CD4-positive, alpha-beta memory T cell (primary cell): ENCODE results near the gene FAM131A. TPM values are rescaled to one million over a fixed set of nuclear protein-coding genes. Genes with fewer than 3 reads are reported as not detected.
A peak's percentile ranks its signal among the peaks of the same experiment; 100 is the strongest.

Source experiments
- CTCF ChIA-PET: fragments of 350-600 bp; sonication (Branson Sonifier 250); formaldehyde crosslinking; loops from one replicate; lab custom pipeline; 2021; ENCODE audit warnings: inconsistent platforms; ENCODE audit not compliant: partially characterized antibody; lab: Charles Lee
- POLR2A ChIA-PET: fragments of 350-600 bp; sonication (Branson Sonifier 250); formaldehyde crosslinking; loops from one replicate; lab custom pipeline; 2021; ENCODE audit not compliant: partially characterized antibody; lab: Charles Lee
- DNase-seq, 5 donors: peaks; one replicate each; pipeline versions ENCODE4 v3.0.0 to v3.0.0-alpha.2; 2020 to 2022; ENCODE audit warnings: mixed read lengths in 1 of 5
- H3K27ac ChIP-seq: one replicate; pipeline ENCODE4 v1.7.0; 2013; ENCODE audit warnings: low read depth, low read length
- H3K27me3 ChIP-seq: 2 replicates; pipeline ENCODE4 v1.7.0; 2013; ENCODE audit warnings: mild to moderate bottlenecking, low read length, moderate library complexity; ENCODE audit not compliant: insufficient read depth
- H3K36me3 ChIP-seq: 2 replicates; pipeline ENCODE4 v1.7.0; 2013; ENCODE audit warnings: mild to moderate bottlenecking, low read length, moderate library complexity; ENCODE audit not compliant: insufficient read depth
- H3K4me1 ChIP-seq: 2 replicates; pipeline ENCODE4 v1.7.0; 2013; ENCODE audit warnings: mild to moderate bottlenecking, low read length, moderate library complexity; ENCODE audit not compliant: insufficient read depth
- H3K4me3 ChIP-seq, 2 donors: one replicate each; pipeline ENCODE4 v1.7.0; 2013; ENCODE audit warnings: low read length in 2 of 2, mild to moderate bottlenecking in 1 of 2
- H3K9me3 ChIP-seq, 2 donors: one replicate each; pipeline ENCODE4 v1.7.0; 2013; ENCODE audit warnings: low read length in 2 of 2, control low read depth in 1 of 2; ENCODE audit not compliant: control insufficient read depth in 1 of 2
- H3K27ac Mint-ChIP-seq, 7 donors: one replicate each; pipeline ENCODE4 v1.8.0; 2020 to 2021; ENCODE audit warnings: mixed read lengths in 7 of 7, mild to moderate bottlenecking in 6 of 7, inconsistent platforms in 3 of 7, moderate library complexity in 3 of 7
- H3K27me3 Mint-ChIP-seq, 2 donors: one replicate each; pipeline ENCODE4 v1.8.0; 2020 to 2021; ENCODE audit warnings: mixed read lengths in 2 of 2
- H3K36me3 Mint-ChIP-seq, 2 donors: one replicate each; pipeline ENCODE4 v1.8.0; 2020 to 2021; ENCODE audit warnings: mixed read lengths in 2 of 2, inconsistent platforms in 1 of 2, mild to moderate bottlenecking in 1 of 2
- H3K4me1 Mint-ChIP-seq, 4 donors: one replicate each; pipeline ENCODE4 v1.8.0; 2020 to 2021; ENCODE audit warnings: mixed read lengths in 4 of 4, mild to moderate bottlenecking in 1 of 4
- H3K4me3 Mint-ChIP-seq, 8 donors: one replicate each; pipeline ENCODE4 v1.8.0; 2020 to 2021; ENCODE audit warnings: mixed read lengths in 8 of 8, mild to moderate bottlenecking in 7 of 8, moderate library complexity in 6 of 8, inconsistent platforms in 3 of 8
- H3K9me3 Mint-ChIP-seq, 8 donors: one replicate each; pipeline ENCODE4 v1.8.0; 2020 to 2021; ENCODE audit warnings: mixed read lengths in 8 of 8, mild to moderate bottlenecking in 5 of 8, inconsistent platforms in 3 of 8, moderate library complexity in 1 of 8
- intact Hi-C: fragments of 100-400 bp; cut with micrococcal nuclease; formaldehyde crosslinking; loops from one replicate; pipeline ENCODE4 v1.15.1; 2023
- polyA plus RNA-seq, 2 donors: library from polyadenylated mRNA; unstranded; fragments of 300-500 nt; fragmentation: Illumina TruSeq; gene quantifications; one replicate each; pipeline ENCODE4 v1.2.3, GENCODE V29; 2021
- total RNA-seq, 2 experiments: library from RNA; stranded (reverse); gene quantifications; one replicate each; pipeline ENCODE4 v1.2.3, GENCODE V29; 2021

Gene FAM131A
- total and polyA plus RNA-seq, 4 experiments from 2014 or later, result 1.1 to 10.0 (median 5.3) TPM

DNA sequence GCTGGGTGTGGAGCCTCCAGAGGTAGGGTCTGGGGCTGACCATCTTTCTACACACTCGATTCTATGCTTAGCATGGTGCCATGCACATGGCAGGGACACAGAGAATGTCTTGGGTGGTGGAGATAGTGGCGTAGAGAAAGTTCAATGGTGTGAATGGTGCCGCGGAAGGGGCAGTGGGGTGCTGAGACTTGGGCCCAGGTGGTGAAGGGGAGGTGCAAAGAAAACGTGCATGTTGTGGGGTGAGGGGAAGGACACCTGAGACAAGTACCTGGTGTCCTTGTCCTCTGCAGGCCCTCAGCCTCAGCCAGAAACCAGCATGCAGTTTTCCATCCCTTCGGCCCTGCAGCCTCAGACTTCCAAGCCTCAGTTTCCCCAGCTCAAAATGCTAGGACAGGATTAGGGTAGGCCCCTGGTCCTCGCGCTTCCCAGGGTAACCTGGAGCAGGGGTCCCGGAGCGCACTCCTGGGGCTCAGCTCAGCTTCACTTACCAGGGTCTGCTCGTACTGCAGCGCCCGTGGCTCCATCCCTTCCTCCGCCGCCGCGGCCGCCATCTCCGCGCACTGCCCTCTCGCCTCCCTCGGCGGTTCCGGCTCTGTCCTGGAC is 23.6 kb downstream of the FAM131A start:
- Histone ChIP-seq H3K27me3 (no peaks in the 10 kb centered on the region), H3K27ac (peak overlapping the region; percentile 41), H3K9me3 (no peaks in the 10 kb centered on the region), H3K36me3 (peaks cover 2% of the 10 kb centered on the region), H3K4me3 (peak overlapping the region; percentile 36 to 50), H3K4me1 (peaks cover 22% of the 10 kb centered on the region)
- DNase-seq, result no peak
- intact Hi-C loops, result loop anchor here (5.0 kb wide), 3 partner anchors 56 to 451 kb away; partner anchors contain the start of genes ABCF3 and VPS8
- Mint-ChIP-seq H3K36me3 (peaks cover 6 to 20% of the 10 kb centered on the region in 2 donors), H3K4me3 (peak overlapping the region; percentile 78 to 86 (median 84)), H3K27ac (peak overlapping the region in 6 of 7 donors; percentile 35 to 85 (median 66)), H3K27me3 (no peaks in the 10 kb centered on the region), H3K9me3 (peaks cover 0 to 2% (median 0%) of the 10 kb centered on the region in 8 donors), H3K4me1 (peaks cover 13 to 39% (median 23%) of the 10 kb centered on the region in 4 donors)
- ChIA-PET CTCF (interaction anchor here (0.9 to 5.6 kb wide), 7 partner anchors 8 to 181 kb away, joined by 3 to 29 read pairs (median 4); partner anchors contain the start of gene EEF1AKMT4), POLR2A (interaction anchor here (0.9 to 2.3 kb wide), 6 partner anchors 8 to 226 kb away, joined by 3 to 10 read pairs (median 6); partner anchors contain the start of genes AP2M1, EIF2B5 and FAM131A)

- DNase-seq, result peak in 3 of 5 donors; percentile 36 to 55 (median 43)
- Mint-ChIP-seq H3K4me3 (peak within 1 kb of the TSS; percentile 90 to 99 (median 96)), H3K36me3 (peaks cover 6 to 23% of the 10 kb centered on the region in 2 donors), H3K27ac (peak within 1 kb of the TSS; percentile 77 to 99 (median 94)), H3K9me3 (peaks cover 0 to 2% (median 0%) of the 10 kb centered on the region in 8 donors), H3K27me3 (no peaks in the 10 kb centered on the region), H3K4me1 (peaks cover 14 to 39% (median 24%) of the 10 kb centered on the region in 4 donors)
- CTCF ChIA-PET, result interaction anchor here (1.2 to 5.6 kb wide), 6 partner anchors 9 to 200 kb away, joined by 3 to 29 read pairs (median 4); partner anchors contain the start of genes EEF1AKMT4 and EPHB3
- H3K4me1 ChIP-seq, result peaks cover 22% of the 10 kb centered on the region
- intact Hi-C loops, result loop anchor here (5.0 kb wide), 3 partner anchors 56 to 451 kb away; partner anchors contain the start of genes ABCF3 and VPS8
- POLR2A ChIA-PET, result interaction anchor here (0.5 to 2.3 kb wide), 13 partner anchors 13 to 226 kb away, joined by 3 to 10 read pairs (median 4); partner anchors contain the start of genes ABCF3, AP2M1, EEF1AKMT4 and EIF2B5
- H3K9me3 ChIP-seq, result no peaks in the 10 kb centered on the region
- peaks cover 4% of the 10 kb centered on the region for H3K36me3 ChIP-seq
- no peaks in the 10 kb centered on the region for H3K27me3 ChIP-seq
- H3K4me3 ChIP-seq, result peak within 1 kb of the TSS; percentile 81 to 92
- H3K27ac ChIP-seq, result peak within 1 kb of the TSS; percentile 75
These were observed 24.1 kb downstream of the FAM131A start, which contains the start of the genes CLCN2 and POLR2H for GRCh38 chr3:184361532-184361931. Gene CLCN2 (minus strand): TSS chr3:184361605. CDS start chr3:184361479, 126 bp downstream. Gene POLR2H (plus strand): TSS chr3:184361710. CDS start chr3:184363493, 1,783 bp downstream.

DNA sequence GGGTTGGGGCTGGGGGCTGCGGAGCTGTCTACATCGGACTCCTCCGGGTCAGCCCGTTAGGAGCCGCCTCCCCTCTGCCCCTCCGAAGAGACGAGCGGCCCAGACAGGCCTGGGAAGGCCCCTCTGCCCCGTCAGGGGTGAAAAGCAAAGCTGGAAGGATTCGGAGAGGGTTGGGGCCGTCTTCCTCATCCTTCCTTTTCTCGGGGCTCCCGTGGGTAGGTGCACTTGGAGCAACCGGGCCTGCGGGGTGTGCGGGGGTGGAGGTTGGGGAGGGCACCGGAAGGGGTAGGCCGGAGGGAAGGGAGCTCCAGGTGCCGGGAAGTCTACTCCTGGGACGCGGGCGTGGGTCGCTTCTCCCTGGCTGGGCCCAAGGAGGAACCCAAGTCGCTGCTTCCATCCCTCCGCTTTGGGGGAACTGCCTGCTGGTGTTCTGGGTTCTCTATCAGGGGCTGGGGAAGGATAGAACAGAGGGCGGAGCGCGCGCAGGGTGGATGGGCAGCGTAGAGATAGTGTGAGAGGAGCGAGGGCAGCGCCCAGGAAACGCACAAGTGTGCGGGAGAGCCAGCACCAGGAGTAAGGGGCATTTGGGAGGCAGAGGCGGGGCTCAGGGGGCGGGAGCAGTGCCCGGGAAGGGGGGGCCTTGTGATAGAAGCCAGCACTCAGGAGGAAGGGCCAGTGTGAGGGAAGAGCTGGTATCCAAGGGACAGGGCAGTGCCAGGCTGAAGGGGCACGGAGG is 24.7 kb downstream of the FAM131A start:
- DNase-seq, result peak; percentile 22 to 61 (median 32)
- peaks cover 0 to 2% (median 0%) of the 10 kb centered on the region in 8 donors for H3K9me3 Mint-ChIP-seq
- Histone ChIP-seq H3K27me3 (no peaks in the 10 kb centered on the region), H3K27ac (peak overlapping the region; percentile 75), H3K4me1 (peaks cover 22% of the 10 kb centered on the region), H3K36me3 (peaks cover 9% of the 10 kb centered on the region), H3K4me3 (peak overlapping the region; percentile 81 to 92), H3K9me3 (no peaks in the 10 kb centered on the region)
- peaks cover 16 to 39% (median 26%) of the 10 kb centered on the region in 4 donors for H3K4me1 Mint-ChIP-seq
- peak overlapping the region; percentile 77 to 99 (median 94) for H3K27ac Mint-ChIP-seq
- no peaks in the 10 kb centered on the region for H3K27me3 Mint-ChIP-seq
- peaks cover 12 to 29% of the 10 kb centered on the region in 2 donors for H3K36me3 Mint-ChIP-seq
- ChIA-PET POLR2A (interaction anchor here (0.5 to 2.3 kb wide), 17 partner anchors 8 to 228 kb away, joined by 3 to 10 read pairs (median 4); partner anchors contain the start of genes ABCF3, AP2M1, EEF1AKMT4 and EIF2B5), CTCF (interaction anchor here (1.2 to 5.6 kb wide), 6 partner anchors 9 to 199 kb away, joined by 3 to 29 read pairs (median 4); partner anchors contain the start of genes EEF1AKMT4 and EPHB3)
- intact Hi-C loops, result loop anchor here (2.0 to 5.0 kb wide), 5 partner anchors 47 to 450 kb away; partner anchors contain the start of genes ABCF3, ALG3, EEF1AKMT4 and EIF4G1
- H3K4me3 Mint-ChIP-seq, result peak overlapping the region; percentile 90 to 99 (median 96)

GRCh38 chr3:184362668-184363546 is 25.5 kb downstream of the FAM131A start:
- Mint-ChIP-seq H3K4me1 (peaks cover 16 to 42% (median 29%) of the 10 kb centered on the region in 4 donors), H3K4me3 (peak overlapping the region; percentile 97 to 100 (median 99)), H3K27ac (peak overlapping the region; percentile 97 to 99 (median 98)), H3K36me3 (peaks cover 17 to 36% of the 10 kb centered on the region in 2 donors), H3K9me3 (peaks cover 0 to 2% (median 0%) of the 10 kb centered on the region in 8 donors), H3K27me3 (no peaks in the 10 kb centered on the region)
- H3K4me3 ChIP-seq, result peak overlapping the region; percentile 81 to 92
- H3K4me1 ChIP-seq, result peaks cover 22% of the 10 kb centered on the region
- intact Hi-C loops, result loop anchor here (1.0 to 5.0 kb wide), 7 partner anchors 28 to 449 kb away; partner anchors contain the start of genes ABCF3, ALG3, EEF1AKMT4 and EIF4G1
- no peaks in the 10 kb centered on the region for H3K9me3 ChIP-seq
- no peaks in the 10 kb centered on the region for H3K27me3 ChIP-seq
- peak; percentile 91 to 94 (median 92) for DNase-seq
- H3K36me3 ChIP-seq, result peaks cover 12% of the 10 kb centered on the region
- POLR2A ChIA-PET, result interaction anchor here (1.0 to 2.3 kb wide), 15 partner anchors 9 to 229 kb away, joined by 3 to 10 read pairs (median 3); partner anchors contain the start of genes ABCF3, EEF1AKMT4, EIF2B5 and FAM131A
- CTCF ChIA-PET, result interaction anchor here (0.5 to 5.6 kb wide), 8 partner anchors 10 to 198 kb away, joined by 3 to 29 read pairs (median 4); partner anchors contain the start of genes EEF1AKMT4 and EPHB3
- peak overlapping the region; percentile 75 for H3K27ac ChIP-seq

GRCh38 chr3:184366619-184367289 is 29.4 kb downstream of the FAM131A start:
- H3K4me3 Mint-ChIP-seq, result no peak overlapping the region
- H3K36me3 ChIP-seq, result peaks cover 16% of the 10 kb centered on the region
- no peak for DNase-seq
- intact Hi-C loops, result no loop called here
- no peaks in the 10 kb centered on the region for H3K27me3 ChIP-seq
- no peak overlapping the region for H3K27ac ChIP-seq
- no peaks in the 10 kb centered on the region for H3K27me3 Mint-ChIP-seq
- ChIA-PET CTCF (interaction anchor here (1.0 to 1.3 kb wide), 2 partner anchors 8 to 175 kb away, joined by 3 read pairs; no protein-coding TSS in a partner anchor), POLR2A (no interaction called here)
- H3K9me3 Mint-ChIP-seq, result peaks cover 0 to 2% (median 0%) of the 10 kb centered on the region in 8 donors
- no peak overlapping the region for H3K4me3 ChIP-seq
- H3K27ac Mint-ChIP-seq, result peak overlapping the region in 2 of 7 donors; percentile 32 to 35
- H3K36me3 Mint-ChIP-seq, result peaks cover 24 to 58% of the 10 kb centered on the region in 2 donors
- H3K9me3 ChIP-seq, result no peaks in the 10 kb centered on the region
- H3K4me1 Mint-ChIP-seq, result peaks cover 17 to 46% (median 28%) of the 10 kb centered on the region in 4 donors
- peaks cover 12% of the 10 kb centered on the region for H3K4me1 ChIP-seq
